ENCODE results near the gene WDR41. TPM values are rescaled to one million over a fixed set of nuclear protein-coding genes. Genes with fewer than 3 reads are reported as not detected.

Gene WDR41
- total and polyA plus RNA-seq, 8 donors: 7.4 to 27.4 (median 17.8) TPM

- no peak for FAIRE-seq
- H3K27me3 ChIP-seq: no peaks in the 10 kb centered on the region
- 71 to 73% methylated on average over 10 of the region's 10 CpGs for WGBS, 2 donors
Measured at GRCh38 chr5:77409870-77410621, 82.1 kb downstream of the WDR41 start.

GRCh38 chr5:77407152-77407551 lies 85.0 kb downstream of the WDR41 start:
- FAIRE-seq: no peak

More at GRCh38 chr5:77409870-77410621, 82.1 kb downstream of the WDR41 start:
- Histone ChIP-seq H3K4me1 (no peaks in the 10 kb centered on the region), H3K36me3 (peaks cover 0 to 6% (median 0%) of the 10 kb centered on the region in 3 donors), H3K9me3 (no peaks in the 10 kb centered on the region), H3K4me3 (no peak overlapping the region), H3K27ac (no peak overlapping the region)
- DNase-seq (no peak), ATAC-seq (no peak)
- TF ChIP-seq CTCF (IDR thresholded peaks at IDR 0.05): no peak
- intact Hi-C loops (cut with DNase I): no loop called here

GRCh38 chr5:77402796-77403195 lies 89.3 kb downstream of the WDR41 start:
- Histone ChIP-seq H3K27me3 (no peaks in the 10 kb centered on the region), H3K27ac (no peak overlapping the region), H3K4me1 (no peaks in the 10 kb centered on the region), H3K36me3 (no peaks in the 10 kb centered on the region), H3K9me3 (no peaks in the 10 kb centered on the region), H3K4me3 (no peak overlapping the region)
- no peak for DNase-seq
- intact Hi-C loops (cut with DNase I): no loop called here
- FAIRE-seq: no peak
- no peak for ATAC-seq
- no peak for TF ChIP-seq CTCF (IDR thresholded peaks at IDR 0.05)
- WGBS, 2 donors: 86 to 89% methylated on average over 6 of the region's 6 CpGs

More at GRCh38 chr5:77407152-77407551, 85.0 kb downstream of the WDR41 start:
- H3K36me3 ChIP-seq: peaks cover 0 to 6% (median 0%) of the 10 kb centered on the region in 3 donors
- DNase-seq (no peak), ATAC-seq (no peak)
- no peak for TF ChIP-seq CTCF (IDR thresholded peaks at IDR 0.05)
- H3K9me3 ChIP-seq: no peaks in the 10 kb centered on the region
- H3K4me3 ChIP-seq: no peak overlapping the region
- no peak overlapping the region for H3K27ac ChIP-seq
- intact Hi-C loops (cut with DNase I): no loop called here
- WGBS, 2 donors: 89 to 91% methylated on average over 10 of the region's 10 CpGs
- no peaks in the 10 kb centered on the region for H3K4me1 ChIP-seq
- no peaks in the 10 kb centered on the region for H3K27me3 ChIP-seq

- DNase-seq: no peak
- Histone ChIP-seq H3K9me3 (no peaks in the 10 kb centered on the region), H3K4me1 (no peaks in the 10 kb centered on the region), H3K4me3 (no peak overlapping the region), H3K36me3 (no peaks in the 10 kb centered on the region), H3K27ac (no peak overlapping the region), H3K27me3 (no peaks in the 10 kb centered on the region)
- intact Hi-C loops (cut with DNase I): no loop called here
- WGBS, 2 donors: 92 to 96% methylated on average over 1 of the region's 1 CpG
- TF ChIP-seq CTCF (IDR thresholded peaks at IDR 0.05): no peak
- ATAC-seq: peak in 1 of 4 donors; percentile 38
- no peak for FAIRE-seq
Measured at GRCh38 chr5:77400645-77401044, 91.5 kb downstream of the WDR41 start.

GRCh38 chr5:77398896-77399295 lies 93.2 kb downstream of the WDR41 start:
- no peaks in the 10 kb centered on the region for H3K4me1 ChIP-seq
- ATAC-seq: no peak

More at GRCh38 chr5:77398896-77399295, 93.2 kb downstream of the WDR41 start:
- FAIRE-seq: no peak
- no peak for DNase-seq
- WGBS, 2 donors: 85 to 89% methylated on average over 8 of the region's 8 CpGs
- Histone ChIP-seq H3K4me3 (no peak overlapping the region), H3K36me3 (no peaks in the 10 kb centered on the region), H3K27me3 (no peaks in the 10 kb centered on the region), H3K9me3 (no peaks in the 10 kb centered on the region), H3K27ac (no peak overlapping the region)
- intact Hi-C loops (cut with DNase I): no loop called here
- TF ChIP-seq CTCF (IDR thresholded peaks at IDR 0.05): no peak
